Upper lobe of left lung (tissue), 6 donors: Measurements from ENCODE around the gene USP1. TPM values are rescaled to one million over a fixed set of nuclear protein-coding genes. Genes with fewer than 3 reads are reported as not detected.

Experiments
- ATAC-seq, 2 donors: fragments of 200-7000 bp; cut with Tn5 transposase; one replicate each; pipeline ENCODE4 v1.9.1; 2022; ENCODE audit warnings: mild to moderate bottlenecking in 2 of 2, moderate library complexity in 2 of 2; ENCODE audit not compliant: low FRiP score in 2 of 2
- DNase-seq, 2 donors: peaks; one replicate each; pipeline ENCODE4 v3.0.0-alpha.2; 2019 to 2020
- H3K27ac ChIP-seq, 4 donors: fragments of 200-600 bp; sonication (generic); one replicate each; pipeline ENCODE4 v1.5.1; 2016 to 2019
- H3K27me3 ChIP-seq, 4 donors: fragments of 200-600 bp; sonication (generic); one replicate each; pipeline ENCODE4 v1.5.1; 2017 to 2019
- H3K36me3 ChIP-seq, 4 donors: fragments of 200-600 bp; sonication (generic); one replicate each; pipeline ENCODE4 v1.5.1; 2016 to 2019
- H3K4me1 ChIP-seq, 4 donors: fragments of 200-600 bp; sonication (generic); one replicate each; pipeline ENCODE4 v1.5.1; 2018 to 2019
- H3K4me3 ChIP-seq, 4 donors: fragments of 200-600 bp; sonication (generic); one replicate each; pipeline ENCODE4 v1.5.1; 2017 to 2019; ENCODE audit warnings: mild to moderate bottlenecking in 2 of 4, moderate library complexity in 1 of 4
- H3K9me3 ChIP-seq, 4 donors: fragments of 200-600 bp; sonication (generic); one replicate each; pipeline ENCODE4 v1.5.1; 2018 to 2019
- CTCF ChIP-seq, 6 experiments: fragments of 450-650 bp in 4 of 6; fragments of 200-600 bp in 2 of 6; sonication (generic) in 2 of 6; IDR thresholded peaks; one replicate each; pipeline ENCODE4 v1.5.1; 2016 to 2019; ENCODE audit warnings: antibody characterized with exemption in 6 of 6
- EP300 ChIP-seq, 4 donors: sonication (generic); formaldehyde crosslinking; IDR thresholded peaks; one replicate each; pipeline ENCODE4 v1.5.1; 2017; ENCODE audit warnings: antibody characterized with exemption in 4 of 4, control low read depth in 2 of 4
- POLR2A ChIP-seq, 4 donors: fragments of 450-650 bp; IDR thresholded peaks; one replicate each; pipeline ENCODE4 v1.5.1; 2016 to 2017; ENCODE audit warnings: antibody characterized with exemption in 4 of 4, mild to moderate bottlenecking in 2 of 4
- POLR2AphosphoS5 ChIP-seq, 2 donors: sonication (generic); formaldehyde crosslinking; IDR thresholded peaks; one replicate each; pipeline ENCODE4 v1.5.1; 2017; ENCODE audit warnings: antibody characterized with exemption in 2 of 2
- WGBS, 2 donors: methylation state at CpG; one replicate each; pipeline ENCODE4 v1.1.5; 2017 to 2018; 5-methylcytosine and 5-hydroxymethylcytosine counted together
- total RNA-seq, 6 donors: library from RNA; depleted of rRNA in 4 of 6; stranded (reverse); fragments of >200 nt in 4 of 6; gene quantifications; one replicate each; pipeline versions ENCODE4 v1.1.0 to v1.2.1, GENCODE V29; 2016 to 2021
- donor health status: DM: no; HTN: no; CAD: no; lungs with moderate emphysema.
- donor health status: DM: no; HTN: yes; CAD: no; lungs with severe emphysema.

The USP1 gene
- total RNA-seq, 6 donors from 2014 or later: 9.8 to 36.2 (median 20.0) TPM

- H3K27me3 ChIP-seq: no peaks in the 10 kb centered on the region
- no peak overlapping the region for H3K4me3 ChIP-seq
- DNase-seq (no peak), ATAC-seq (no peak)
- no peaks in the 10 kb centered on the region for H3K36me3 ChIP-seq
- TF ChIP-seq CTCF (IDR thresholded peaks at IDR 0.05) (no peak), POLR2AphosphoS5 (IDR thresholded peaks at IDR 0.05) (no peak), POLR2A (IDR thresholded peaks at IDR 0.05) (no peak), EP300 (IDR thresholded peaks at IDR 0.05) (no peak)
- no peak overlapping the region for H3K27ac ChIP-seq
- 83 to 85% methylated on average over 5 of the region's 5 CpGs for WGBS, 2 donors
- no peaks in the 10 kb centered on the region for H3K4me1 ChIP-seq
- no peaks in the 10 kb centered on the region for H3K9me3 ChIP-seq
Observed at GRCh38 chr1:62425041-62425440, 11.8 kb upstream of the USP1 start.

GRCh38 chr1:62426237-62426636 lies 10.6 kb upstream of the USP1 start:
- H3K27me3 ChIP-seq: no peaks in the 10 kb centered on the region
- no peak for TF ChIP-seq EP300 (IDR thresholded peaks at IDR 0.05)
- no peak for TF ChIP-seq CTCF (IDR thresholded peaks at IDR 0.05)
- no peak for TF ChIP-seq POLR2AphosphoS5 (IDR thresholded peaks at IDR 0.05)
- no peak for TF ChIP-seq POLR2A (IDR thresholded peaks at IDR 0.05)
- 21 to 26% methylated on average over 3 of the region's 3 CpGs for WGBS, 2 donors
- DNase-seq: no peak
- H3K4me3 ChIP-seq: no peak overlapping the region
- no peak overlapping the region for H3K27ac ChIP-seq
- no peaks in the 10 kb centered on the region for H3K4me1 ChIP-seq
- H3K9me3 ChIP-seq: no peaks in the 10 kb centered on the region
- no peak for ATAC-seq
- no peaks in the 10 kb centered on the region for H3K36me3 ChIP-seq

GRCh38 chr1:62426794-62427193 lies 10.1 kb upstream of the USP1 start:
- TF ChIP-seq POLR2AphosphoS5 (IDR thresholded peaks at IDR 0.05): no peak
- no peak for TF ChIP-seq POLR2A (IDR thresholded peaks at IDR 0.05)
- no peak for TF ChIP-seq CTCF (IDR thresholded peaks at IDR 0.05)
- TF ChIP-seq EP300 (IDR thresholded peaks at IDR 0.05): no peak
- WGBS, 2 donors: 95 to 100% methylated on average over 1 of the region's 1 CpG
- Histone ChIP-seq H3K9me3 (no peaks in the 10 kb centered on the region), H3K36me3 (no peaks in the 10 kb centered on the region), H3K27me3 (no peaks in the 10 kb centered on the region), H3K4me3 (no peak overlapping the region), H3K4me1 (no peaks in the 10 kb centered on the region), H3K27ac (no peak overlapping the region)
- DNase-seq (no peak), ATAC-seq (no peak)

- H3K9me3 ChIP-seq: no peaks in the 10 kb centered on the region
- no peak for DNase-seq
- no peak overlapping the region for H3K27ac ChIP-seq
- H3K27me3 ChIP-seq: no peaks in the 10 kb centered on the region
- no peaks in the 10 kb centered on the region for H3K36me3 ChIP-seq
- 85 to 89% methylated on average over 4 of the region's 4 CpGs for WGBS, 2 donors
- ATAC-seq: no peak
- no peaks in the 10 kb centered on the region for H3K4me1 ChIP-seq
- H3K4me3 ChIP-seq: no peak overlapping the region
- no peak for TF ChIP-seq EP300 (IDR thresholded peaks at IDR 0.05)
- TF ChIP-seq POLR2A (IDR thresholded peaks at IDR 0.05): no peak
- no peak for TF ChIP-seq POLR2AphosphoS5 (IDR thresholded peaks at IDR 0.05)
- no peak for TF ChIP-seq CTCF (IDR thresholded peaks at IDR 0.05)
Observed at GRCh38 chr1:62428351-62428750, 8.5 kb upstream of the USP1 start.

- DNase-seq: no peak
- ATAC-seq: no peak
- Histone ChIP-seq H3K27ac (no peak overlapping the region), H3K36me3 (no peaks in the 10 kb centered on the region), H3K4me1 (no peaks in the 10 kb centered on the region), H3K9me3 (no peaks in the 10 kb centered on the region), H3K27me3 (no peaks in the 10 kb centered on the region), H3K4me3 (no peak overlapping the region)
- TF ChIP-seq EP300 (IDR thresholded peaks at IDR 0.05): no peak
- no peak for TF ChIP-seq POLR2AphosphoS5 (IDR thresholded peaks at IDR 0.05)
- no peak for TF ChIP-seq POLR2A (IDR thresholded peaks at IDR 0.05)
- TF ChIP-seq CTCF (IDR thresholded peaks at IDR 0.05): no peak
- WGBS, 2 donors: 94 to 100% methylated on average over 2 of the region's 2 CpGs
Observed at GRCh38 chr1:62429581-62429980, 7.3 kb upstream of the USP1 start.
